Measurements from ENCODE around the gene MAPKAPK5. TPM values are rescaled to one million over a fixed set of nuclear protein-coding genes. Genes with fewer than 3 reads are reported as not detected.
"Not testable (repeated sequence)": the region's sequence is repeated elsewhere in the genome, so short reads cannot be mapped to it uniquely, and the experiment has no call there.

MAPKAPK5 gene
- total RNA-seq, 1 experiment from 2014 or later = 50.3 TPM

- DNase-seq, H3K27ac ChIP-seq, H3K4me3 ChIP-seq, H3K27me3 ChIP-seq, H3K4me1 ChIP-seq, H3K36me3 ChIP-seq: not testable (repeated sequence)
- peaks cover 12% of the 10 kb centered on the region for H3K9me3 ChIP-seq (replicated peaks)
These were observed 109.1 kb downstream of the MAPKAPK5 start for GRCh38 chr12:111950961-111951676.

Other genes with a start within 250 kb of the MAPKAPK5 start
- 25.2 and 38.2 TPM in 2 replicates for gene ATXN2, start 242.9 kb upstream of the MAPKAPK5 start, total RNA-seq (2014; rRNA removed; shearing (Covaris generic))
- 17.2 and 20.2 TPM in 2 replicates for gene BRAP, start 156.3 kb upstream of the MAPKAPK5 start, total RNA-seq (2014; rRNA removed; shearing (Covaris generic))
- gene ACAD10, start 156.2 kb upstream of the MAPKAPK5 start, total RNA-seq (2014; rRNA removed; shearing (Covaris generic)) = 10.1 and 11.5 TPM in 2 replicates
- gene ALDH2, start 75.3 kb upstream of the MAPKAPK5 start, total RNA-seq (2014; rRNA removed; shearing (Covaris generic)) = 0.79 and 2.0 TPM in 2 replicates
- 8.8 and 10.0 TPM in 2 replicates for gene TMEM116, start 170.9 kb downstream of the MAPKAPK5 start, total RNA-seq (2014; rRNA removed; shearing (Covaris generic))
- 35.9 and 38.5 TPM in 2 replicates for gene ERP29, start 171.2 kb downstream of the MAPKAPK5 start, total RNA-seq (2014; rRNA removed; shearing (Covaris generic))